SH-SY5Y (cell line): Measurements from ENCODE around the gene FCER2.

Source experiments
- GATA2 ChIP-seq: IDR thresholded peaks from 2 replicates; pipeline ENCODE4 v1.6.1; 2011; ENCODE audit warnings: mild to moderate bottlenecking, low read depth, low read length
- GATA3 ChIP-seq: IDR thresholded peaks from 2 replicates; pipeline ENCODE4 v1.6.1; 2011; ENCODE audit warnings: low read depth, mild to moderate bottlenecking, low read length, moderate library complexity

DNA sequence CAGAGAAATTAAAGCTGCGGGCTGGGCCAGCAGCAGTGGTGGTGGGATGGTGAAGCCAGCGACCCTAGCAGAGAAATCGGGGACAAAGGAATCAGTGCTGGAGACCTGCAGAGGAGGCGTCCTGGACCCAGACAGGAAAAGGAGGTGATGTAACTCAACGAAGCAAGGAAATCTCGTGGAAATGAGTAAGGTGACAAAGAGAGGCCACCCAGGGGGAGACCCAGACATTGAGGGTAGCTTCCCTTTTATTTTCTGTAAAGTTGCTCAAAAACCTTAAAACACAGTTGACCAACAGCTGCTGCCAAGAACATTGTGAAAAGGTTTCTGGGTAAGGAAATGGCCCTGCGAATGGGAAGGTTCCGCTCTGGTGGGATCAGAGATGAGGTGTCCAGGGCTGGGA lies 46.4 kb downstream of the FCER2 start:
- TF ChIP-seq GATA2, result no peak
- TF ChIP-seq GATA3, result no peak
